Epithelial cell of esophagus (primary cell): ENCODE data around the gene DRC1.

ENCODE experiments used
- DNase-seq: peaks from one replicate; pipeline ENCODE4 v3.0.0; 2010; ENCODE audit warnings: low read depth
- H3K4me3 ChIP-seq: 2 replicates; pipeline ENCODE4 v1.5.1; 2011; ENCODE audit warnings: mild to moderate bottlenecking, low read length, control low read depth
- TF ChIP-seq, protein P1 (sequence below): IDR thresholded peaks from 2 replicates; pipeline ENCODE4 v1.5.1; 2011; ENCODE audit warnings: low read depth, mild to moderate bottlenecking, low read length, control low read depth, inconsistent platforms; ENCODE audit not compliant: insufficient read depth; ENCODE audit errors: missing control alignments

DRC1 gene

DNA sequence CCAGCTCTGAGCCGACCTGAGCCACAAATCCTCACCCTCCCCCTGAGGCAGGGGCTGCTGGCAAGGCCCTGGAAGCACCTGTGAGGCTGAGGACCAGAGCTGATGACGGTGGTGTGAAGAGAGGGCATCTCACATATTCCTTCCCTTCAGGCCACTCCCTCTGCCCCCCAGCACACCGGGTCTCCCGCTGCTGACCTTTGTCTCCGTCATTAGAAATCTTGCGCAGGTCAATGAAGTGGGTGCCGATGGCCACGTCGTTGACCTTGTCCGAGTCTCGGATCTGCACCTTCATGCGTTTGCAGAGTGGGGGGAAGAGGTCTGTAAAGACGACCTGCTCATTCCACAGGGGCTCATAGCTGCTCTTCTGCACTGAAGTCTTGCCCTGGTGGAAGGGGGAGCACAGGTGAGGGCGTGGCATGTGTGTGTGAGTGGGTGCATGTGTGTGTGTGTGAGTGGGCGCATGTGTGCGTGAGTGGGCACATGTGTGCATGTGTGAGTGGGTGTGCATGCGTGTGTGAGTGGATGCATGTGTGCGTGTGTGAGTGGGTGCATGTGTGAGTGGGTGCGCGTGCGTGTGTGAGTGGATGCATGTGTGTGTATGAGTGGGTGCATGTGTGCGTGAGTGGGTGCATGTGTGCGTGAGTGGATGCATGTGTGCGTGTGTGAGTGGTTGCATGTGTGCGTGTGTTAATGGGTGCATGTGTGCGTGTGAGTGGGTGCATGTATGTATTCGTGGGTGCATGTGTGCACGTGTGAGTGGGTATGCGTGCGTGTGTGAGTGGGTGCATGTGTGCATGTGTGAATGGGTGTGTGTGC lies 80.7 kb downstream of the DRC1 start:
- TF ChIP-seq, protein P1, sequence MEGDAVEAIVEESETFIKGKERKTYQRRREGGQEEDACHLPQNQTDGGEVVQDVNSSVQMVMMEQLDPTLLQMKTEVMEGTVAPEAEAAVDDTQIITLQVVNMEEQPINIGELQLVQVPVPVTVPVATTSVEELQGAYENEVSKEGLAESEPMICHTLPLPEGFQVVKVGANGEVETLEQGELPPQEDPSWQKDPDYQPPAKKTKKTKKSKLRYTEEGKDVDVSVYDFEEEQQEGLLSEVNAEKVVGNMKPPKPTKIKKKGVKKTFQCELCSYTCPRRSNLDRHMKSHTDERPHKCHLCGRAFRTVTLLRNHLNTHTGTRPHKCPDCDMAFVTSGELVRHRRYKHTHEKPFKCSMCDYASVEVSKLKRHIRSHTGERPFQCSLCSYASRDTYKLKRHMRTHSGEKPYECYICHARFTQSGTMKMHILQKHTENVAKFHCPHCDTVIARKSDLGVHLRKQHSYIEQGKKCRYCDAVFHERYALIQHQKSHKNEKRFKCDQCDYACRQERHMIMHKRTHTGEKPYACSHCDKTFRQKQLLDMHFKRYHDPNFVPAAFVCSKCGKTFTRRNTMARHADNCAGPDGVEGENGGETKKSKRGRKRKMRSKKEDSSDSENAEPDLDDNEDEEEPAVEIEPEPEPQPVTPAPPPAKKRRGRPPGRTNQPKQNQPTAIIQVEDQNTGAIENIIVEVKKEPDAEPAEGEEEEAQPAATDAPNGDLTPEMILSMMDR, result no peak
- no peak overlapping the region for H3K4me3 ChIP-seq
- DNase-seq, result no peak

GRCh38 chr2:26483027-26483326 lies 81.3 kb downstream of the DRC1 start:
- TF ChIP-seq, protein P1, result no peak
- no peak for DNase-seq
- H3K4me3 ChIP-seq, result no peak overlapping the region

DNA sequence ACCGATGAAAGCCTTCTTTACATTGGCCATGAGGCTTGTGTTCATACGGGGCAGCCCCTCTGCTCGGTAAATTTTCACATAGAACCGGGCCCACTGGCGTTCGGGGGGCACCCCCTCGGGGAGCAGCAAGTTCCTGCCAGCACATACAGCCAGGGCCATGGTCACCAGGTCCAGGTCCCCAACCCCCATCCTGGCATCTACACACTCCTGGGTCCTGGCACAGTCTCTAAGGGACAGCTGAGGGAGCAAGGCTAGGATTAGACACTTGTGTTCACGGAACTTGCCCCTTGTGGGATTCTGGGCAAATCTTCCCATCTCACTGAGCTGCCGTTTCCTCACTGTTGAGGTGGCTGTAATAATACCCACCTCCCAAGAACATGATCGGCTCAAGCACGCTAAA lies 81.8 kb downstream of the DRC1 start:
- no peak overlapping the region for H3K4me3 ChIP-seq
- DNase-seq, result no peak
- TF ChIP-seq, protein P1, result no peak

DNA sequence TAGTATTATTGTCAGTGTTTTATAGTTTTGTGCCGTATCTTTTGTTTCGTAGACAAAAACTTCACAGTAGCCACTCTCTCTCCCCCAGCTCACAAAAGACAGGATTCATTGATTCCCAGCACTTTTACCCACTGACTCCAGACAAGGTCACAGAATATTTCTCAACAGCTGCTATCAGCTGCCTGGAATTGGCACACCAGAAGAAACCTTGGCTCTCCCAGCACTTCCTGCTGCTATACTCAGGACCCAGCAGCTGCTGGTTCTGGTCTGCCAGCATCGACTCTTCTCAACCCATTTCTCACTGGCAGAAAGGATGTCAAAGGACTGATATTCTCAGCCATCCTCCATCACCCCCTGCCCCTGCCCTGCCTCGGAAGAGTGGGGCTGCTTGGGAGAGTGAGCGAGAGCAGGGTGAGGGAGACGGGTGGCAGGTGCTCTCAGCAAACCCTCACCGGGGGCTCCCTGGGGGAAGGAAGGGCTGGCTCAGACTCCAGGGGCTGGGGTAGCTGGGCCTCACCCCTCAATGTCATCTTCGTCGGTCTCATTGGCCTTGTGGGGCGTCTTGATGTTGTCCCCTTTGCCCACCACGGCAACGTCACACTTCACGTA lies 82.3 kb downstream of the DRC1 start:
- H3K4me3 ChIP-seq, result no peak overlapping the region
- TF ChIP-seq, protein P1, result no peak
- DNase-seq, result no peak

GRCh38 chr2:26484579-26484978 lies 82.9 kb downstream of the DRC1 start:
- TF ChIP-seq, protein P1, result no peak
- no peak overlapping the region for H3K4me3 ChIP-seq
- no peak for DNase-seq

- H3K4me3 ChIP-seq, result no peak overlapping the region
- no peak for DNase-seq
- TF ChIP-seq, protein P1, result no peak
These were observed 83.4 kb downstream of the DRC1 start for GRCh38 chr2:26485099-26485498.
